Measurements from ENCODE around the gene SMURF2.
"Not testable (repeated sequence)": the region's sequence is repeated elsewhere in the genome, so short reads cannot be mapped to it uniquely, and the experiment has no call there.

The SMURF2 gene

GRCh38 chr17:64667807-64668721 is 6.0 kb upstream of the SMURF2 start:
- not testable (repeated sequence) for DNase-seq (ENCODE audit: low read depth in 2 of 2)

- DNase-seq (ENCODE audit: low read depth in 2 of 2) = not testable (repeated sequence)
These were observed 2.3 kb upstream of the SMURF2 start for GRCh38 chr17:64664299-64664981.

DNA sequence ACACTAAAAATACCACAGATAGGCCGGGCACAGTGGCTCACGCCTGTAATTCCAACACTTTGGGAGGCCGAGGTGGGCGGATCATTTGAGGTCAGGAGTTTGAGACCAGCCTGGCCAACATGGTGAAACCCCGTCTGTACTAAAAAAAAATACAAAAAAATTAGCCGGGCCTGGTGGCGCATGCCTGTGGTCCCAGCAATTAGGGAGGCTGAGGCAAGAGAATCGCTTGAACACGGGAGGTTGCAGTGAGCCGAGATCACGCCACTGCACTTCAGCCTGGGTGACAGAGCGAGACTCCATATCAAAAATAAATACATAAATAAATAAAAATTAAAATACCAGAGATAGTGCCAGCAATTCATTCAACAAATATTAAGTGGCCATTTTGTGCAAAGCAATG is 1.7 kb upstream of the SMURF2 start:
- not testable (repeated sequence) for DNase-seq (ENCODE audit: low read depth in 2 of 2)

DNA sequence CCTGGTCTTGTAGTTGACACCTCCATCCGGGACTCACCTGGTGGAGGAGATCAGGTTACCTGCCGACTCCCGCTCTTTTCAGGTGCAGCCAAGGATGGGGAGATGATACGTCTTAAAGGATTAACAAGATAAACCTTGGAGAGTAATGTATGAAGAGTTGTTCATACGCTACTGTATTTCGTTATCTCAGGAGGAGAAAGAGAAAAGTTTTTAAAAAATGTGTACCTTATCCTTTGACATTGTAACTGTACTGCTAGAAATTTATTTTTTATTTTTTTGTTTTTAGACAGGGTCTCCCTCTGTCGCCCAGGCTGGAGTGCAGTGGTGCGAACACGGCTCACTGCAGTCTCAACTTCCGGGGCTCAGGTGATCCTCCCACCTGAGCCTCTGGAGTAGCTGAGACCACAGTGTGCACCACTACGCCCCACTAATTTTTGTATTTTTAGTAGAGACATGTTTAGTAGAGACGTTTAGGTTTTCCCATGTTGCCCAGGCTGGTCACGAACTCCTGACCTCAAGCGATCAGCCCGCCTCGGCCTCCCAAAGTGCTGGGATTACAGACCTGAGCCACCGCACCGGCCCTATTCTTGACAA is 764 bp upstream of the SMURF2 start:
- DNase-seq (ENCODE audit: low read depth in 2 of 2) = no peak

DNA sequence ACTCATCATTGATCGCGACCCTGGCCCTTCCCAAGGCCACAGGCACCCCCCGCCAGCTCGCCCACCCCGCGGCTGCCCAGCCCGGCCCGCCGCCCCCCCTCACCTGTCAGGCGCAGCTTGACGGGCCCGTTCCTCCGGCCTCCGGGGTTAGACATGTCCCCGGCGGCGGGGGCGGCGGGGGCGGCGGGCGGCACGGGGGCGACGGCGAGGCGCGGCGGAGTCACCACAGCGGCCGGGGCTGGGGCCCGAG is 456 bp downstream of the SMURF2 start:
- DNase-seq (ENCODE audit: low read depth in 2 of 2) = no peak

DNA sequence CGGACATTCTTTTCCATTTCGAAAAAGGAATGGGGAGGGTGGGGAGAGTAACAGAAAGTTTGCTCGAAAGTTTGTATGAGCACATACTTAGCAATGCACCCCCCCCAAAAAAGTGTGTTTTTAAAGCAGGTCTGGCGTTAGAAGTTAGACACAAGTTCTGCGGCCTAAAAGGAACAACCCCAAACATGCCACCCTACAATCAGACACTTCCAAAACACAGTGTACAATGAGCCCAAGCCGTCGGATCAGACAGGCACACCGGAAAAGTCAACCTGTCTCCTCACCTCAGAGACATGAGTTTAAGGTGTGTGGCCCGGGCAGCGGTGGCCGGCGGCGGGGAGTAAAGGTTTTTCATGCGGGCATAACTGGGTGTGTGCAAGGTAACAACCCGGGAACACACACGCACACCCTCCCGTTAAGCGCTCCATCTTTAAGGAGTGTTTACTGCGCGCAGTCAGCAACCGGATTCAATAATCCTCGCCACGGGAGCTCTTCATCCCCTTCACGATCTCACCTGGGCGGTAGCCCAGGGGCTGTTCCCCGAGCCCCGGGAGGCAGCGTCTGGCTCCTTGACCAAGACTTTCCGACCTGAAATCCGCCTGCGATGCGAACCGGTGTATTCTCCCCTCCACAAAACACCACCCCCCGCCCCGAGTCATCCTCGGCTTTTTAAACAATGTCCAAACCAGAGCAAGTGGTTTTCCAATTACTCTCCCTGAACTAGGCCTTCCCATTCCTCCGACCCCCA is 955 bp downstream of the SMURF2 start:
- DNase-seq (ENCODE audit: low read depth in 2 of 2) = peak; percentile 2 to 14

DNA sequence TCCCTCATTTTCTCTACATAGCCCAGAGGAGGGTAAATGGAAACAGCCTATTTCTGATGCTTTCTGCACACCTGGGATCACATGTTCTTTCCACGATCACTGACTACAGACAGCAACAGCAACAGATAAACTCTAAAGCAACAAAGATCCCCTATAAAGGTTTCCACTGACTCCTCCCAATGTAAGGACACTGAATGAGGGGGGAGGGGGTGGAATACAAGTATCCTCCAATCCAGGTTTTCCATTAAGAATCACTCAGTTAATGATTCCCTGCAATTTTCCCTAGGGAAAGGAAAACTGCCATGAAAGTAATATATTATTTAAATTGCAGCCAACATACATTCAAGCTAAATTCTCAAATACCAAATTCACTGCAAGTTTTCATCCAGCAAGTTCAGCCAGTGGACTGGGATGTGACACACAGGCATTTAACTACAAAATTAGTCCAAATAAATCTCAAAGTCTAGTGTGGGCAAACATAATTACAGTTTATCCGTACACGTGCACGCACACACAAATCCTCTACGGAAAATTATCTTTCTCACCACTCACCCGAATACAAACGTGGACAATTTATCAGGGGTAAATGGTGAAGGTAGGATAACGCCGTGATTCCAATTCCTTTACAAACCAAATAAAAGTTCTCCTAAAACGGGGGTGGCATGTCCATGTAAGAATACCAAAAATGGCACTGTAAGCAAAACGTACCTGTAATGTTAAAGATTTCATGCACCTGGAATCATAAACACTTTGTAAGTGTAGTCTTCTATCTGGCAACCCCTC is 1.7 kb downstream of the SMURF2 start:
- DNase-seq (ENCODE audit: low read depth in 2 of 2) = not testable (repeated sequence)

GRCh38 chr17:64658931-64659330 is 3.2 kb downstream of the SMURF2 start:
- DNase-seq (ENCODE audit: low read depth in 2 of 2) = no peak

DNA sequence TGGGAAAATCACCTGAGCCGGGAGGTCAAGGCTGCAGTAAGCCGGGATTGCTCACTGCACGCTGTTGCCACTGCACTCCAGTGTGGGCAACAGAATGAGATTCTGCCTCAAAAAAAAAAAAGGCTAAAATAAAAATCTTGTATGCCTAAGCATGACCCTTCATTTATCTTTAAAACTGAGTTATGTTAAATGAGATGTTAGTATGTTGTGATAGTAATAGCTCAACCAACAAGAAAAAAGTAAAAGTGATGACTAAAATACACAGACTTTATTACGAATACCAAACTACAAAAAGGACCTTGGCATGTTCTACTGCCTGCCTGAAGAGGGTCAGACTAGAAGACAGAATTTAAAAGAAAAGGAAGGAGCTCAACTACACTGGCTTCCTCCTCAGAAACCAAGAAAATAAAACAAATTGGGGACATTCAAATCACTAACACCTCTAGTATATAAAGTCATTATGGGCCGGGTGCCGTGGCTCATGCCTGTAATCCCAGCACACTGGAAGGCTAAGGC is 4.4 kb downstream of the SMURF2 start:
- DNase-seq (ENCODE audit: low read depth in 2 of 2) = no peak

DNA sequence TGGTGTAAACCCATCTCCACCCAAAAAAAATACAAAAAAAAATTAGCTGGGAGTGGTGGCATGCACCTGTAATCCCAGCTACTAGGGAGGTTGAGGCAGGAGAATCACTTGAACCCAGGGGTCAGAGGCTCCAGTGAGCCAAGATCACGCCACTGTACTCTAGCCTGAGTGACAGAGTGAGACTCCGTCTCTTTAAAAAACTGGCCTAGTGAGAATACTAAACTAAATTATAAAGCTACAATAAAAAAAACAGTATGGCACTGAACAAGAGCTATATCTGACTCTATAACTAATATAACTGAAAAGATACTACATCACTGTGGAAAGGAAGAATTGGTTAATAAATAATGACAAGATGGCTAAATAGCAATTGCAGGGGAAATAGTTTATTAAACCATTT is 6.4 kb downstream of the SMURF2 start:
- DNase-seq (ENCODE audit: low read depth in 2 of 2) = no peak

DNA sequence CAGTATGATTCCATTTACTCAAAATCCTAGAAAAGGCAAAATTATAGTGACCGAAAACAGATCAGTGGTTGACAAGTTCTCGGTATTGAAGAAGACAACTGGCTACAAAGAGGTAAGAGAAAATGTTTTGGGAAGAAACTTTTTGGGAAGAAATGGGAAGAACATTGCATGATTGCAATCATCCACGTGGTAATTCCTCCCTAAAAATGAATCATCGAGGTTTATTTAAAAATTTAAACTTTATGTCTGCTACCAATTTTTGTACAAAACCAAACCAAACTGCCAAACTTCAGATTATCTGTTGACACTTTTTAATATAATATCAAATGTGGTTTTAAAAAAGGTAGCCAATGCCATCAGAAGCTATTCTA is 8.1 kb downstream of the SMURF2 start:
- DNase-seq (ENCODE audit: low read depth in 2 of 2) = no peak

DNA sequence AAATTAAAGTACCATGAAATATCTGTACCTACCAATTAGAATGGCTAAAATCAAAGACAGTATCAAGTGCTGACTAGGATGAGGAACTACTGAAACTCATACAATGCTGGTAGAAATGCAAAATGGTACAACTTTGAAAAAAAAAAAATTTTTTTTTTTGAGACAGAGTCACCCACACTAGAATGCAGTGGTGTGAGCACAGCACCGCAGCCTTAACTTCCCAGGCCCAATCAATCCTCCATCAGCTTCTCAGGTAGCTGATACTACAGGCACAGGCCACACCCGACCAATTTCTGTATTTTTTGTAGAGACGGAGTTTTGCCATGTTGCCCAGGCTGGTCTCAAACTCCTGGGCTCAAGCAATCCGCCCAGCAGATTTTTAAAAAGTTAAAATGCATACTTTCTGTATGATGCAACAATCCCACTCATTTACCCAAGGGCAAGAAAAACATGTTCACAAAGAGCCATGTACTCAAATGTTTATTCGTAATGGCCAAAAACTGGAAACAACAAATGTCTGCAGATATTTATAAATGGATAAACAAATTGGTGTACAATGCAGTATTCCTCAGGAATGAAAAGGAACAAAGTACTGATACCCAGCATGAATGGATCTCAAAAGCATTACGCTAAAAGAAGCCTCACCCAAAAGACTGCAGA is 8.7 kb downstream of the SMURF2 start:
- DNase-seq (ENCODE audit: low read depth in 2 of 2) = no peak

DNA sequence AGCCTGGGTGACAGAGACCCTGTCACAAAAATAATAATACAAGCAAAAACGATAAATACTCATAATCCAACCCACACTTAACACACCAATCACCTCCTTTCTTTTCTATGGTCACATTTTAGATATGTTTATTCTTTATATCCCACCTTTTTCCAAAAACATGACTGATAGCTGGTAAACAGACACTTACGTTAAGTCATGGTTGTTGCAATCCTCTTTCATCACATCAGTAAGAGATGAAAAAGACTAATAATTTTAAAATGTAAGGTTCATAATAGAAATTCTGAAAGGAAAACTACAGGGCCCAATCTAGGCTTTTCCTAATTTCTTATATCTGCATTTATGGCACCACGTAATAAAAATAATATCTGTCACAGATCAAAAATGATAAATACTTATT is 10.2 kb downstream of the SMURF2 start:
- no peak for DNase-seq (ENCODE audit: low read depth in 2 of 2)

DNA sequence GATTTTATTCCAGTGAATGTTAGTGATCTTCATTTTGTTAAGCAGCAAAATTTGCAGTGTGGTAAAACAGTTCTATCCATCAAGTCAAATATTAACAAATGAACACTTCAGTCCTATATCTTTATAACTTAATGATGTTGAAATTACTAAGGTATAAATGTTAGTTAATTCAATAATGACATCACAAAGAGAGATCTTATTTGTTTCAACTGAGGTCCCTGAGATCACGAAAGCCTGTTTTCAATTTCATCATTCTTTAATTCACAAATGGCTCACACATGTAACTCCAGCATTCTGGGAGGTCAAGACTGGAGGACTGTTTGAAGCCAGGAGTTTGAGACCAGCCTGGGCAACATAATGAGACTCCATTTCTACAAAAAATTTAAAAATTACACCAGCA is 13.9 kb downstream of the SMURF2 start:
- no peak for DNase-seq (ENCODE audit: low read depth in 2 of 2)

- no peak for DNase-seq (ENCODE audit: low read depth in 2 of 2)
These were observed 14.3 kb downstream of the SMURF2 start for GRCh38 chr17:64647817-64648216.

DNA sequence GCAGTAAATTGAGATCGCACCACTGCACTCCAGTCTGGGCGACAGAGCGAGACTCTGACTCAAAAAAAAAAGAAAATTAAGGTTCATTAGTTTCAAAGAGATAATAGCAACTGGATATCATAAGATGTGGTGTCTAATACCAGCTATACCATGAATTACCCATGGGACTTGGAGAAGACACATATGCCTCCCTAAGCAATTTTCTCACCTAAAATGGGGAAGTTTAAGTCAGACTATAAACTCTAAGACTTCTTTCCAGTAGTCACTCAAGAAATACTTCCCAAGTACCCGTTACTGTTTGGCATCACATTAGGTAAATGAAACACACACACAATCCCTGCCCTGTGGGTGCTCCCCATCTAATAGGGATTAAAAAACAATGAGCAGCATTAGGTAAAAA is 22.6 kb downstream of the SMURF2 start:
- DNase-seq (ENCODE audit: low read depth in 2 of 2) = no peak

- no peak for DNase-seq (ENCODE audit: low read depth in 2 of 2)
These were observed 23.4 kb downstream of the SMURF2 start for GRCh38 chr17:64638552-64639203.

DNA sequence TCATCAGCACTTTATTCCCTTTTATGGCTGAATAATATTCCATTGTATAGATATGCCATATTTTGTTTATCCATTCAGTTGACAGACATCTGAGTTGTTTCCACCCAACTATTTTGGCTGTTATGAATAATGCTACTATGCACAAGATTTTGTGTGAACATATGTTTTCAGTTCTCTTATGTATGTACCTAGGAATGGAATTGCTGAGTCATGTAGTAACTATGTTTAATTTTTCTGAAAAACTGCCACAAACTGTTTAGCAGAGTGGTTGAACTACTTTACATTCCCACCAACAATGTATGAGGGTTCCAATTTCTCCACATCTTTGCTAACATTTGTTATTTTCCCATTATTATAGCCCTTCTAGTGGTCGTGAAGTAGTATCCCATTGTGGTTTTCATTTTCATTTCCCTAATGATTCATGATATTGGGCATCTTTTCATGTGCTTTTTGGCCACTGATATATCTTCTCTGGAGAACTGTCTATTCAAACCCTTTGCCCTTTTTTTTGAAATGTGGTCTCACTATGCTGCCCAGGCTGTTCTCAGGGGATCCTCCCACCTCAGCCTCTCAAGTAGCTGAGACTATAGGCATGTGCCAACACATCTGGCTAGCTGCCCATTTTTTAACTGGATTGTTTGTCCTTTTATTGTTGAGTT is 26.3 kb downstream of the SMURF2 start:
- no peak for DNase-seq (ENCODE audit: low read depth in 2 of 2)

DNA sequence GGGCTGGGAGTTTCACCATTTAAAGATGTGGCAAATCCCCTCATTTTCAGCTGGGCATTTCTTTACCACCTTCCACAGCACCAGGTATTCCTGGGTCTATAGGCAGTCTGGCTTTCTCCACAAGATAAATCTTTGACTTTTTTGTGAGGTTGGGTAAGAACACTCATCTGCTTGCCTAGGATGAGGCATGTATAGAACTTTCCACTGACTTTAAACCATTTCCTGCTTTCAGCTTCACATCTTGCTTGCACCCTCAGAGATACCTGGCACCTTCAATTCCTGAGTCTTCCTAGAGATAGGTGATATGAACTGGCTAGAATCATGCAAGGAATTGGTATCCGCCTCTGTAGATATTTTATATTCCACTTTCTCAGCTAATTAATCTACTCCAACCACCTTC is 27.9 kb downstream of the SMURF2 start:
- no peak for DNase-seq (ENCODE audit: low read depth in 2 of 2)

GRCh38 chr17:64632606-64633005 is 29.5 kb downstream of the SMURF2 start:
- DNase-seq (ENCODE audit: low read depth in 2 of 2) = no peak
